GM12874 (cell line): ENCODE data around the gene ATG16L1.

Experiments used
- TF ChIP-seq, protein P1 (sequence below): IDR thresholded peaks from 2 replicates; pipeline ENCODE4 v1.5.1; 2011; ENCODE audit warnings: low read depth, mild to moderate bottlenecking, control low read depth, low read length, moderate library complexity; ENCODE audit not compliant: insufficient read depth

Gene ATG16L1

DNA sequence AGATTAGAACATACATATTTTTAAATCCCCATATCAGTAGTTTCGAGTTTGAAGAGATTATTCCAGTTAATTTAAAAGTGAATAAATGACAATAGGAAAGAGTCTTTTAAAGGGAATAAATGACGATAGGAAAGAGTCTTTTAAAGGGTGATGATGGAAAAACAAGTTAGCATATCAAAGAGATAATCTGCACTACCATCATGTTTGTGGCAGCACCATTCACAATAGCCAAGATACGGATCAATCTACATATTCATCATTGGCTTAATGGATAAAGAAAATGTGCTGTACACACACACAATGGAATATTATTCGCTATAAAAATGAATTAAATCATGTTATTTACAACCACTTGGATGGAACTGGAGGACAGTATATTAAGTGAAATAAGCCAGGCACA is 15.0 kb downstream of the ATG16L1 start:
- TF ChIP-seq, protein P1, sequence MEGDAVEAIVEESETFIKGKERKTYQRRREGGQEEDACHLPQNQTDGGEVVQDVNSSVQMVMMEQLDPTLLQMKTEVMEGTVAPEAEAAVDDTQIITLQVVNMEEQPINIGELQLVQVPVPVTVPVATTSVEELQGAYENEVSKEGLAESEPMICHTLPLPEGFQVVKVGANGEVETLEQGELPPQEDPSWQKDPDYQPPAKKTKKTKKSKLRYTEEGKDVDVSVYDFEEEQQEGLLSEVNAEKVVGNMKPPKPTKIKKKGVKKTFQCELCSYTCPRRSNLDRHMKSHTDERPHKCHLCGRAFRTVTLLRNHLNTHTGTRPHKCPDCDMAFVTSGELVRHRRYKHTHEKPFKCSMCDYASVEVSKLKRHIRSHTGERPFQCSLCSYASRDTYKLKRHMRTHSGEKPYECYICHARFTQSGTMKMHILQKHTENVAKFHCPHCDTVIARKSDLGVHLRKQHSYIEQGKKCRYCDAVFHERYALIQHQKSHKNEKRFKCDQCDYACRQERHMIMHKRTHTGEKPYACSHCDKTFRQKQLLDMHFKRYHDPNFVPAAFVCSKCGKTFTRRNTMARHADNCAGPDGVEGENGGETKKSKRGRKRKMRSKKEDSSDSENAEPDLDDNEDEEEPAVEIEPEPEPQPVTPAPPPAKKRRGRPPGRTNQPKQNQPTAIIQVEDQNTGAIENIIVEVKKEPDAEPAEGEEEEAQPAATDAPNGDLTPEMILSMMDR: no peak

DNA sequence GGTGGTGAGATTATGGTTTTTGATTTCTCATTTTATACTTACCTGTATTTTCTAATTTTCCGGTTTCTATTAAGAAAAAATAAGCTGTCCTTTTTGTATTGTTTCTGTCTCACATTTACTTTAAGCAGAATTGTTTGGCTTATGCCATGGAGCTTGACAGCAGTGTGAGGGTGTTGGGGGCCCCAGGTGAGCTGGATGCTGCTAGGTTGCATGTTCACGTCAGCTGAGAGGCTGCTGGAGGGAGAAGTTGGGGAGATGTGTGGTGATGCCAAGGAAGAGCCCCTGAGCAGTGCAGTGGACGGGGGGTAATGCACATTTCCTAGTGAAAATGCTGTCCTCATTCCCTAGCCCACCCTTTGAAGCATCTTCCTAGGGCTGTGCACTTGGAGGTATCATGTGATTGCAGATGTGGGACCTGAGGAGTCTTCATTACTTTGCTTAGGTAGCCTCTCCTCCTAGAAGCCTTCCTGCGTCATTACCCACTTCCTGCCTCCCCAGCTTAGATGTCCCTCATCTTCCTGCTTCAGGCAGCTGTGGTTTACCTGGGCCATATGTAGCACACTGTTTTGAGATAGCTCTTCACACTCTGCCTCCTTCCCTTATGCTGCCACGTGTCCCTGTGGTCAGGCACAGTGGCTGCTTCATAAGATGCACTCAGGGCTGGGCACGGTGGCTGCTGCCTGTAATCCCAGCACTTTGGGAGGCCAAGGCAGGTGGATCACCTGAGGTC is 16.2 kb downstream of the ATG16L1 start:
- TF ChIP-seq, protein P1: no peak

DNA sequence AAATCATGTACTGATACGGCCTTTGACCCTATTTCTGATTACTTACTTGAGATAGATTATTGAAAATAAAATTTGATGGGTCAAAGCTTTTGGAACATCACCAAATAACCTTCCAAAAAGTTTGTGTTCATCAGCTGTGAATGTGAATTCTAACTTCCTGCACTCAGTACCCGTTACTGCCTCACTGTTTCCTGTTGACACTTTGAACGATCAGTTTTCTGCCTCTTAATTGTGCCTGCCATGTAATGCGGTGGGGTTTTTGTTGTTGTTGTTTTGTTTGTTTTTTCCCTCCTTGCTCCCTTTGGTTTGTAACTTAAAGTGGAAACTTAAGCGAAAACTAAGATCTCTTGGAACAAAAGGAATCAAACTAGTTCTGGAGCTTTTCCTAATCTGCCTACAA is 18.9 kb downstream of the ATG16L1 start:
- TF ChIP-seq, protein P1: no peak

DNA sequence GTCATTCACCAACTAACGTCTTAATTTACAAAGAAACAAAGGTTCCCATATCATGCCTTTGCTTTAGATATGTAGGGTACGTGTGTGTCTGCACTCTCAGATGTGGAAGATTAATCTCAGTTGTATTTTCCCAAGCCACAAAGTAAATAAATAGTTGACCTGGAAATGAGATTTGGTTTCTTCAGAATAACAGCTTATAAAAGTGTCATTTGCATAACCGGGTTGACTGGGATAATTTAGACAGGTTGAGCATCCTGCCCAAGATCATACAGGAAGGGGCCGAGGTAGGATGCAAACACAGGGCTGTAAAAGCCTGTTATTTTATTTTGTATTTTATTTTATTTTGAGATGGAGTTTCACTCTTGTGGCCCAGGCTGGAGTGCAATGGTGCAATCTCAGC is 19.5 kb downstream of the ATG16L1 start:
- TF ChIP-seq, protein P1: no peak

- TF ChIP-seq, protein P1: no peak
Observed at GRCh38 chr2:233271693-233272092, 20.2 kb downstream of the ATG16L1 start.

GRCh38 chr2:233273120-233273519 is 21.6 kb downstream of the ATG16L1 start:
- TF ChIP-seq, protein P1: no peak

GRCh38 chr2:233275223-233275622 is 23.8 kb downstream of the ATG16L1 start:
- TF ChIP-seq, protein P1: no peak

- TF ChIP-seq, protein P1: no peak
Observed at GRCh38 chr2:233278921-233279320, 27.4 kb downstream of the ATG16L1 start.
